GM23338 (cell line): ENCODE measurements around the gene ZNF518B.

ENCODE experiments used
- CREB1 ChIP-seq: fragments of 250-450 bp; sonication (Bioruptor Pico); IDR thresholded peaks from 2 replicates; pipeline ENCODE4 v1.5.0; 2020; ENCODE audit warnings: low read depth, mild to moderate bottlenecking, moderate library complexity
- CTCF ChIP-seq, 2 experiments: fragments of 200-600 bp in 1 of 2; sonication (generic) in 1 of 2; conservative IDR thresholded peaks; 2 replicates each; pipeline versions ENCODE4 v1.5.1 to v1.6.1; 2016 to 2017; ENCODE audit warnings: antibody characterized with exemption in 2 of 2, low read depth in 2 of 2, mild to moderate bottlenecking in 2 of 2, moderate library complexity in 1 of 2
- EZH2 ChIP-seq: fragments of 200-600 bp; sonication (generic); IDR thresholded peaks from one replicate; pipeline ENCODE4 v1.8.0; 2017; ENCODE audit warnings: antibody characterized with exemption, mild to moderate bottlenecking, low read depth; ENCODE audit not compliant: unreplicated experiment
- JUNB ChIP-seq: IDR thresholded peaks from one replicate; pipeline ENCODE4 v1.6.1; 2016; ENCODE audit warnings: antibody characterized with exemption; ENCODE audit not compliant: unreplicated experiment
- POLR2AphosphoS5 ChIP-seq: IDR thresholded peaks from 2 replicates; pipeline ENCODE4 v1.6.1; 2016; ENCODE audit warnings: antibody characterized with exemption, low read depth
- STAT1 ChIP-seq: IDR thresholded peaks from one replicate; pipeline ENCODE4 v1.6.1; 2016; ENCODE audit warnings: antibody characterized with exemption; ENCODE audit not compliant: unreplicated experiment
- TF ChIP-seq, protein P1 (sequence below): IDR thresholded peaks from one replicate; pipeline ENCODE4 v1.6.1; 2018; ENCODE audit warnings: antibody characterized with exemption; ENCODE audit not compliant: unreplicated experiment

DNA sequence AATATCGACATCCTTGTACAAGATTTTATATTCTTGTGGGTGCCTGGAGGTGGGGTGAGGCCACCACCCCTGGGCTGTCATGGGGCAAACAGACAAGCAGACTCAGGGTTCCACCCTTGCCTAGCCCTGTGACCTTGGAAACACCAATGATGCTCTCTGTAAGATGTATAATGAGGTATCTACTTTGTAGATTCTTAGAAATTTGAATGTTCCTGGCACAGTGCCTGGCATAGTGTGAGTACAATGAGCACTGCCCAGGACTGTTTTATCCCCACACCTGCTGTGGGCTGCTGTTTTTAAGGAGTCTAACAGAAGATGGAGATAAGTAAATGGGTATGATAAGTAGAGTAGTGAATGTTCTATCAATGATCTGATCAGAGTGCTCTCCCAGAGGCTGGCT, 3.1 kb downstream of the ZNF518B start:
- TF ChIP-seq CTCF (conservative IDR thresholded peaks at IDR 0.05; ENCODE audit: low read depth in 2 of 2) (no peak), STAT1 (no peak), EZH2 (no peak), POLR2AphosphoS5 (no peak), CREB1 (CRISPR knock-in tag) (no peak), JUNB (no peak)
- TF ChIP-seq, protein P1, sequence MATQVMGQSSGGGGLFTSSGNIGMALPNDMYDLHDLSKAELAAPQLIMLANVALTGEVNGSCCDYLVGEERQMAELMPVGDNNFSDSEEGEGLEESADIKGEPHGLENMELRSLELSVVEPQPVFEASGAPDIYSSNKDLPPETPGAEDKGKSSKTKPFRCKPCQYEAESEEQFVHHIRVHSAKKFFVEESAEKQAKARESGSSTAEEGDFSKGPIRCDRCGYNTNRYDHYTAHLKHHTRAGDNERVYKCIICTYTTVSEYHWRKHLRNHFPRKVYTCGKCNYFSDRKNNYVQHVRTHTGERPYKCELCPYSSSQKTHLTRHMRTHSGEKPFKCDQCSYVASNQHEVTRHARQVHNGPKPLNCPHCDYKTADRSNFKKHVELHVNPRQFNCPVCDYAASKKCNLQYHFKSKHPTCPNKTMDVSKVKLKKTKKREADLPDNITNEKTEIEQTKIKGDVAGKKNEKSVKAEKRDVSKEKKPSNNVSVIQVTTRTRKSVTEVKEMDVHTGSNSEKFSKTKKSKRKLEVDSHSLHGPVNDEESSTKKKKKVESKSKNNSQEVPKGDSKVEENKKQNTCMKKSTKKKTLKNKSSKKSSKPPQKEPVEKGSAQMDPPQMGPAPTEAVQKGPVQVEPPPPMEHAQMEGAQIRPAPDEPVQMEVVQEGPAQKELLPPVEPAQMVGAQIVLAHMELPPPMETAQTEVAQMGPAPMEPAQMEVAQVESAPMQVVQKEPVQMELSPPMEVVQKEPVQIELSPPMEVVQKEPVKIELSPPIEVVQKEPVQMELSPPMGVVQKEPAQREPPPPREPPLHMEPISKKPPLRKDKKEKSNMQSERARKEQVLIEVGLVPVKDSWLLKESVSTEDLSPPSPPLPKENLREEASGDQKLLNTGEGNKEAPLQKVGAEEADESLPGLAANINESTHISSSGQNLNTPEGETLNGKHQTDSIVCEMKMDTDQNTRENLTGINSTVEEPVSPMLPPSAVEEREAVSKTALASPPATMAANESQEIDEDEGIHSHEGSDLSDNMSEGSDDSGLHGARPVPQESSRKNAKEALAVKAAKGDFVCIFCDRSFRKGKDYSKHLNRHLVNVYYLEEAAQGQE = no peak
